ENCODE data around the gene PHF21A. TPM values are rescaled to one million over a fixed set of nuclear protein-coding genes. Genes with fewer than 3 reads are reported as not detected.

Gene PHF21A
- total RNA-seq, 2 donors from 2014 or later = 50.3 to 64.3 TPM

DNA sequence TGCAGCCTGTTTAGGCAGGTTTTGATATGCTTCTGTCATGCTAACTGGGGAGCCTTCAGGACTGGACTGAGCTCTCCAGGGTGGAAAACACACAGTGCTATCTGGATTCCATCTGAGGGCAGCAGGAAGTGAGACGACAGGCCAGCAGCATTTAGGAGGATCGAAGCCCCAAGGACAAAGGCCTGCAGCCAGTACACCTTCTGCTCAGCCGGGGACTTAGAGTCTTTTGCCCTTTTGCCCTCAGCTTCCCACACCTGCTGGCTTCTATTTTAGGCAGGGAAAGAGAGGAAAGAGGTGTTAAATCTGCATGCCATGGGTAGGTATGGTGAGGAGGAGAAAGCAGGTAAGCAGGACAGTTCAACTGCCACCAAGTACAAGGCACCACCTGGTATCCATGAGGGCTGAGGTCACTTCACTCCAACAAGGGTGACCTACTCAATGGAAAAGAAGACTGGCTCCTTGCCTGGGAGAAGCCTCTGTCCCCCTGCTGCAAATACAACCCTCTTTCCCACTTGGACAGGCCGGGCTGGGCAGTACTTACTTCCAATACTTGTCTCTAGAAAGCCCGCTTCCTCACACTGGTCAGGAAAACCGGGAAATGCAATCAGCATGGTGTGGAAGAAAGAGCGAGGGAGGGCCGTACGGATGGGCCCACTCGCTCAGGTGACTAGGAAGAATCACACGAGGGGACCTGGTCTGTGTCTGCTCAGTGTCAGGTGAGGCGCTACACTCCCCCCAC is 186.5 kb downstream of the PHF21A start:
- DNase-seq (ENCODE audit: low spot score) = no peak
- Mint-ChIP-seq H3K36me3 (no peaks in the 10 kb centered on the region), H3K27me3 (no peaks in the 10 kb centered on the region), H3K27ac (no peak overlapping the region), H3K4me3 (no peak overlapping the region), H3K9me3 (no peaks in the 10 kb centered on the region), H3K4me1 (ENCODE audit: low read depth in 2 of 2) (peaks cover 13 to 15% of the 10 kb centered on the region in 2 donors)
- no peak for ATAC-seq

GRCh38 chr11:45933846-45934579 is 187.2 kb downstream of the PHF21A start:
- H3K4me1 Mint-ChIP-seq (ENCODE audit: low read depth in 2 of 2) = peaks cover 14 to 17% of the 10 kb centered on the region in 2 donors
- H3K36me3 Mint-ChIP-seq = no peaks in the 10 kb centered on the region
- no peak overlapping the region for H3K27ac Mint-ChIP-seq
- H3K4me3 Mint-ChIP-seq = no peak overlapping the region
- DNase-seq (ENCODE audit: low spot score) = no peak
- ATAC-seq = no peak
- H3K9me3 Mint-ChIP-seq = no peaks in the 10 kb centered on the region
- H3K27me3 Mint-ChIP-seq = no peaks in the 10 kb centered on the region

- no peaks in the 10 kb centered on the region for H3K27me3 Mint-ChIP-seq
- DNase-seq (ENCODE audit: low spot score) (no peak), ATAC-seq (no peak)
- H3K4me1 Mint-ChIP-seq (ENCODE audit: low read depth in 2 of 2) = peaks cover 14 to 17% of the 10 kb centered on the region in 2 donors
- no peaks in the 10 kb centered on the region for H3K9me3 Mint-ChIP-seq
- no peak overlapping the region for H3K4me3 Mint-ChIP-seq
- no peaks in the 10 kb centered on the region for H3K36me3 Mint-ChIP-seq
- H3K27ac Mint-ChIP-seq = no peak overlapping the region
Measured at GRCh38 chr11:45933131-45933831, 188.0 kb downstream of the PHF21A start.

- no peak overlapping the region for H3K27ac Mint-ChIP-seq
- H3K27me3 Mint-ChIP-seq = no peaks in the 10 kb centered on the region
- ATAC-seq = no peak
- H3K4me3 Mint-ChIP-seq = no peak overlapping the region
- H3K36me3 Mint-ChIP-seq = no peaks in the 10 kb centered on the region
- H3K9me3 Mint-ChIP-seq = no peaks in the 10 kb centered on the region
- DNase-seq (ENCODE audit: low spot score) = no peak
- H3K4me1 Mint-ChIP-seq (ENCODE audit: low read depth in 2 of 2) = peaks cover 19 to 21% of the 10 kb centered on the region in 2 donors
Measured at GRCh38 chr11:45932217-45932616, 189.0 kb downstream of the PHF21A start.

- no peaks in the 10 kb centered on the region for H3K27me3 Mint-ChIP-seq
- ATAC-seq = no peak
- peak overlapping the region; percentile 47 to 91 for H3K27ac Mint-ChIP-seq
Measured at GRCh38 chr11:45931739-45932138, 189.5 kb downstream of the PHF21A start.

DNA sequence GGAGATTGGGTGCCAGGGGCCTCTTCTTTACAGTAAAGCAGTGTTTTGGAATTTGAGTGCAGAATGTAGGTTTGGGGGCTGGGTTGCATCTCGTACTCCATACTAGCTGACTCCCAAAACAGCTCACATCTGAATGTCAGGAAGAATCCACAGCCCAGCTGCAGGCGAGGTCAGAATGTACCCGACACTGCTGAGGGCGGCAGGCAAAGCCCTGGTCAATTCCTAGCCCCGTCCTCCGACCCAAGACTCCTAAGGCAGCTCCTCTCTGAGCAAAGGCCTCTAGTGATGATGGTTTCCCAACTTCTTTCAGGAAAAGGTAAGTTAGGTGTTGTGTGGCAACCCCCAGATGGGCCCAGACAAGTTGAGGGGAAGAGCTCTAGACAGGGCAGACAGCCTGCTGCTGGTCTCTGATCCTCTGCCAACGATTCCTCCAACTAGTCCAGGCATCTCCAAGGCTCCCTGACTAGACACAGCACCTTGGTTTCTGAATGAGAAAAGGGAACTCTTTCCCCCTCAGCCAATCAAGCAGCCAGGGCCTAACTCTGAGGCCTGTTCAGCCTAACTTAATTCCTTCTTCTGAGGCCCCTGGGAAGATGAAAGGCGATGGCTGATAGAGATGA is 190.2 kb downstream of the PHF21A start:
- Mint-ChIP-seq H3K27me3 (no peaks in the 10 kb centered on the region), H3K36me3 (no peaks in the 10 kb centered on the region), H3K4me1 (ENCODE audit: low read depth in 2 of 2) (peaks cover 19 to 22% of the 10 kb centered on the region in 2 donors), H3K9me3 (no peaks in the 10 kb centered on the region), H3K27ac (peak overlapping the region; percentile 47 to 91), H3K4me3 (no peak overlapping the region)
- ATAC-seq = no peak
- no peak for DNase-seq (ENCODE audit: low spot score)

More at GRCh38 chr11:45931739-45932138, 189.5 kb downstream of the PHF21A start:
- no peaks in the 10 kb centered on the region for H3K36me3 Mint-ChIP-seq
- H3K4me3 Mint-ChIP-seq = no peak overlapping the region
- peaks cover 19 to 22% of the 10 kb centered on the region in 2 donors for H3K4me1 Mint-ChIP-seq (ENCODE audit: low read depth in 2 of 2)
- H3K9me3 Mint-ChIP-seq = no peaks in the 10 kb centered on the region
- no peak for DNase-seq (ENCODE audit: low spot score)

DNA sequence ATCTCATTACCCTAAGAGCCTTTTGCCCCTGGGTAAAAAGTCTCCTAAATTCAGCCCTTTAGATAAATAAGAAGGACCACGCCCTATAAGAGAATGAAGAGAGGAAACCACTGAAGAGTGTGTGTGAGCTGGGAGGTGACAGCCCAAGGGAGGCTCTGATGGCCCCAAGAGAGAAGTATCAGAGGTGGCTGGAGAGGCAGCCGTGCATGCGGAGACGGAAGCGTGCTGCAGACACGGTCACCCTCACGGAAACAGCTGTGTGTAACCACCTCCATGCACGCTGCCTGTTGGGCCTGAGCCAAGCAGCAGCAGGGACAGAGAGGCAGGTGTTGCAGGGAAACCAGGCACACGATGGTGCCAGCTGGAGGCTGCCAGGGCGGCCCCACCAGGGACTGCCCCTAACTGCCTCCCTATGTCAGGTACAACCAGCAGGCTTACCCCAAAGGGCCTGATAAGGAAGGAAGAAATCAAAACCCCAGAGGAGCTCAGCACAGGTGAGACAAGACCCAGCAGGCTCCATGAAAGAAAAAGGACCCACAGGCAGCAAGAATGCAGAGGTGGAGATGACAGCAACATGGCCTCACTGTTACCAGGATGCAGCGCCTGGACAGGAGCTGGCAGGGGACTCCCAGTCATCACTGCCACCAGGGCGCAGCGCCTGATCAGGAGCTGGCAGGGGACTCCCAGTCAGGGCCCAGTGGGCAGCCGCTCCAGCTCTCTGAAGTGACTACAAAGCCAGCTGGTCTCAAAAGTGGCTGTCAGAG is 191.0 kb downstream of the PHF21A start:
- peak overlapping the region; percentile 68 for H3K4me3 Mint-ChIP-seq
- no peaks in the 10 kb centered on the region for H3K9me3 Mint-ChIP-seq
- DNase-seq (ENCODE audit: low spot score) (no peak), ATAC-seq (peak; percentile 67 to 81)
- H3K36me3 Mint-ChIP-seq = no peaks in the 10 kb centered on the region
- no peaks in the 10 kb centered on the region for H3K27me3 Mint-ChIP-seq
- H3K4me1 Mint-ChIP-seq (ENCODE audit: low read depth in 2 of 2) = peaks cover 19 to 22% of the 10 kb centered on the region in 2 donors
- peak overlapping the region; percentile 69 to 91 for H3K27ac Mint-ChIP-seq

GRCh38 chr11:45929486-45930030 is 191.7 kb downstream of the PHF21A start:
- Mint-ChIP-seq H3K27ac (peak overlapping the region; percentile 69 to 91), H3K36me3 (no peaks in the 10 kb centered on the region), H3K4me3 (peak overlapping the region; percentile 68), H3K4me1 (ENCODE audit: low read depth in 2 of 2) (peaks cover 19 to 22% of the 10 kb centered on the region in 2 donors), H3K9me3 (no peaks in the 10 kb centered on the region), H3K27me3 (peaks cover 0 to under 1% of the 10 kb centered on the region in 2 donors)
- DNase-seq (ENCODE audit: low spot score) = no peak
- ATAC-seq = peak; percentile 53 to 57

DNA sequence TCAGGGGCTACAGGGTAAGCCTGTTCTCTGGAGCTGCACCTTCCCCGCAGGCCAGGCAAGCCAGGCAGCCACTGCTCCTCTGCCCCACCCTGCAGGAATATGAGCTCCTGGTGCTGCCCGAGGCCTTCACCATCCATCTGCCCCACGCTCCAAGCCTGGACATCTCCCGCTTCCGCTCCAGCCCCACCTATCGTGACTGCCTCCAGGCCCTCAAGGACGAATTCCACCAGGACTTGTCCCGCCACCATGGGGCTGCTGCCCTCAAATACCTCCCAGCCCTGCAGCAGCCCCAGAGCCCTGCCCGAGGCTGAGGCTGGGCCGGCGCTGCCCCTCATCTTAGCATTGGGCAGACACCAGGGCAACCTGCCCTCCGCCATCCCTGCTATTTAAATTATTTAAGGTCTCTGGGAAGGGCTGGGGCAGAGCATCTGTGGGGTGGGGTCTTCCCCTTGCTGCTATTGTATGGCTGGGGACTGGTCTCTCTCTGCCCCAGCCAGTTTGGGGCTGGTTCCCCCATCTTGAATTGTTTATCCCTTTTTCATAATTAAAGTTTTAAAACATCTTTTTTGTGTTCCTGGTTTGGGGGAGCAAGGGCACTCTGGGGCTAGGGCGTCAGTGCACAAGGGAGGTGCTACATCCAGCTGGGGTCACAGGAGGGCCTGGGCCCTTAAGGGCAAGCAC is 192.6 kb downstream of the PHF21A start:
- ATAC-seq = no peak
- peaks cover 22 to 25% of the 10 kb centered on the region in 2 donors for H3K4me1 Mint-ChIP-seq (ENCODE audit: low read depth in 2 of 2)
- no peaks in the 10 kb centered on the region for H3K9me3 Mint-ChIP-seq
- H3K27me3 Mint-ChIP-seq = peaks cover 4 to 7% of the 10 kb centered on the region in 2 donors
- no peak for DNase-seq (ENCODE audit: low spot score)
- no peak overlapping the region for H3K27ac Mint-ChIP-seq
- H3K4me3 Mint-ChIP-seq = no peak overlapping the region
- H3K36me3 Mint-ChIP-seq = no peaks in the 10 kb centered on the region

DNA sequence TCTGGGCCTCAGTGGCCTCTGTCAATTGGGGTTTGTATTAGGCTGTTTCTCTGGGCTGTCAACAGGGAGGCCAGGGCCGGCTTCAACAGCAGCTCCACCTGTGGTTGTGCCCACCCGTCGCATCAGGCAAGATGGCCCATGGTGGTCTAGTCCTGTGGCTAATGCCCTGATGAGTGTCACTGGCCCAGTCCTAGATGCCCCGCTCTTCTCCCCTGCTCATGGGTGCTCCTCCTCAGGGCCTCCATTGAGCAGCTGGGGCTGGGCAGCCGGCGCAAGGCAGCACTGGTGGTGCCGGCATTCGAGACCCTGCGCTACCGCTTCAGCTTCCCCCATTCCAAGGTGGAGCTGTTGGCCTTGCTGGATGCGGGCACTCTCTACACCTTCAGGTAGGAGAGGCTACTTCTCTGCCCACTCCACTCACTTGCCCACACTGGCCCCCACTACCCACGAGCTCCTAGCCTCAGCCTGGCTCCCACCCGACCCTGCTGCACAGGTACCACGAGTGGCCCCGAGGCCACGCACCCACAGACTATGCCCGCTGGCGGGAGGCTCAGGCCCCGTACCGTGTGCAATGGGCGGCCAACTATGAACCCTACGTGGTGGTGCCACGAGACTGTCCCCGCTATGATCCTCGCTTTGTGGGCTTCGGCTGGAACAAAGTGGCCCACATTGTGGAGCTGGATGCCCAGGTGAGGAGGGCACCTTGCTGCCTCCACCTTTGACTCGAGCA is 193.4 kb downstream of the PHF21A start:
- Mint-ChIP-seq H3K4me3 (no peak overlapping the region), H3K9me3 (no peaks in the 10 kb centered on the region), H3K4me1 (ENCODE audit: low read depth in 2 of 2) (peaks cover 22 to 29% of the 10 kb centered on the region in 2 donors), H3K27ac (no peak overlapping the region), H3K36me3 (no peaks in the 10 kb centered on the region), H3K27me3 (peaks cover 7% of the 10 kb centered on the region in 2 donors)
- no peak for DNase-seq (ENCODE audit: low spot score)
- ATAC-seq = no peak

DNA sequence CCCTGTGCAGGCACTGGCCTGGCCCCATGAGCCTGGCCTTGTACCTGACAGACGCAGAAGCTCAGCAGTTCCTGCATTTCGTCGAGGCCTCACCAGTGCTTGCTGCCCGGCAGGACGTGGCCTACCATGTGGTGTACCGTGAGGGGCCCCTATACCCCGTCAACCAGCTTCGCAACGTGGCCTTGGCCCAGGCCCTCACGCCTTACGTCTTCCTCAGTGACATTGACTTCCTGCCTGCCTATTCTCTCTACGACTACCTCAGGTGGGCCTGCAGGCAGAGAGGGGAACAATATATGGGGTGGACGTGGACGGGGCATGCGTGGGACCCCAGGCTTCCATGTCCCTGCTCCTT is 193.9 kb downstream of the PHF21A start:
- H3K27ac Mint-ChIP-seq = no peak overlapping the region
- peaks cover 22 to 29% of the 10 kb centered on the region in 2 donors for H3K4me1 Mint-ChIP-seq (ENCODE audit: low read depth in 2 of 2)
- no peak for DNase-seq (ENCODE audit: low spot score)
- peak in 1 of 2 donors; percentile 46 for ATAC-seq
- H3K9me3 Mint-ChIP-seq = no peaks in the 10 kb centered on the region
- H3K4me3 Mint-ChIP-seq = no peak overlapping the region
- H3K36me3 Mint-ChIP-seq = no peaks in the 10 kb centered on the region
- peaks cover 7% of the 10 kb centered on the region in 2 donors for H3K27me3 Mint-ChIP-seq
